ENCODE results near the gene CDCA4. TPM values are rescaled to one million over a fixed set of nuclear protein-coding genes. Genes with fewer than 3 reads are reported as not detected.

Gene CDCA4
- total and polyA plus RNA-seq, 10 of the 15 experiments (the other 5 are each of a cell fraction or from before 2014, with no cell fraction given) = 10.4 to 64.0 (median 52.1) TPM

- TF ChIP-seq SUPT20H (IDR thresholded peaks at IDR 0.05; ENCODE audit: borderline replicate concordance, control insufficient read depth, low read depth, low read length) (no peak), ZBTB33 (IDR thresholded peaks at IDR 0.05) (no peak), ZNF24 (IDR thresholded peaks at IDR 0.05) (no peak), MYB (IDR thresholded peaks at IDR 0.05; ENCODE audit: borderline replicate concordance, low read depth, low read length) (no peak), EZH2 (IDR thresholded peaks at IDR 0.05; ENCODE audit: borderline replicate concordance, control insufficient read depth, low read depth, low read length) (no peak), ATF7 (IDR thresholded peaks at IDR 0.05; ENCODE audit: low read depth) (no peak), ASH2L (IDR thresholded peaks at IDR 0.05; ENCODE audit: borderline replicate concordance, low read depth) (no peak), SPI1 (IDR thresholded peaks at IDR 0.05; ENCODE audit: borderline replicate concordance, insufficient read depth, low read depth, low read length) (no peak), IKZF1 (conservative IDR thresholded peaks at IDR 0.05) (peak; percentile 68), REST (IDR thresholded peaks at IDR 0.05; ENCODE audit: low read depth, low read length) (no peak), TCF7 (IDR thresholded peaks at IDR 0.05; ENCODE audit: borderline replicate concordance) (no peak), CHD2 (IDR thresholded peaks at IDR 0.05; ENCODE audit: borderline replicate concordance, low read depth, low read length) (no peak), SRF (IDR thresholded peaks at IDR 0.05; ENCODE audit: low read depth in 2 of 2, low read length in 2 of 2) (peak in 1 of 2 experiments; percentile 55; a peak in 1 of 4 replicates), SUZ12 (IDR thresholded peaks at IDR 0.05; ENCODE audit: unreplicated experiment) (no peak), NR2F1 (conservative IDR thresholded peaks at IDR 0.05) (peak; percentile 57), KLF5 (IDR thresholded peaks at IDR 0.05; ENCODE audit: partially characterized antibody) (no peak), DPF2 (IDR thresholded peaks at IDR 0.05) (peak; percentile 82), CHD4 (IDR thresholded peaks at IDR 0.05) (no peak)
- TF ChIP-seq, protein P1, sequence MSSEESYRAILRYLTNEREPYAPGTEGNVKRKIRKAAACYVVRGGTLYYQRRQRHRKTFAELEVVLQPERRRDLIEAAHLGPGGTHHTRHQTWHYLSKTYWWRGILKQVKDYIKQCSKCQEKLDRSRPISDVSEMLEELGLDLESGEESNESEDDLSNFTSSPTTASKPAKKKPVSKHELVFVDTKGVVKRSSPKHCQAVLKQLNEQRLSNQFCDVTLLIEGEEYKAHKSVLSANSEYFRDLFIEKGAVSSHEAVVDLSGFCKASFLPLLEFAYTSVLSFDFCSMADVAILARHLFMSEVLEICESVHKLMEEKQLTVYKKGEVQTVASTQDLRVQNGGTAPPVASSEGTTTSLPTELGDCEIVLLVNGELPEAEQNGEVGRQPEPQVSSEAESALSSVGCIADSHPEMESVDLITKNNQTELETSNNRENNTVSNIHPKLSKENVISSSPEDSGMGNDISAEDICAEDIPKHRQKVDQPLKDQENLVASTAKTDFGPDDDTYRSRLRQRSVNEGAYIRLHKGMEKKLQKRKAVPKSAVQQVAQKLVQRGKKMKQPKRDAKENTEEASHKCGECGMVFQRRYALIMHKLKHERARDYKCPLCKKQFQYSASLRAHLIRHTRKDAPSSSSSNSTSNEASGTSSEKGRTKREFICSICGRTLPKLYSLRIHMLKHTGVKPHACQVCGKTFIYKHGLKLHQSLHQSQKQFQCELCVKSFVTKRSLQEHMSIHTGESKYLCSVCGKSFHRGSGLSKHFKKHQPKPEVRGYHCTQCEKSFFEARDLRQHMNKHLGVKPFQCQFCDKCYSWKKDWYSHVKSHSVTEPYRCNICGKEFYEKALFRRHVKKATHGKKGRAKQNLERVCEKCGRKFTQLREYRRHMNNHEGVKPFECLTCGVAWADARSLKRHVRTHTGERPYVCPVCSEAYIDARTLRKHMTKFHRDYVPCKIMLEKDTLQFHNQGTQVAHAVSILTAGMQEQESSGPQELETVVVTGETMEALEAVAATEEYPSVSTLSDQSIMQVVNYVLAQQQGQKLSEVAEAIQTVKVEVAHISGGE (CRISPR knock-in tag; IDR thresholded peaks at IDR 0.05) = no peak
- TF ChIP-seq, protein P2, sequence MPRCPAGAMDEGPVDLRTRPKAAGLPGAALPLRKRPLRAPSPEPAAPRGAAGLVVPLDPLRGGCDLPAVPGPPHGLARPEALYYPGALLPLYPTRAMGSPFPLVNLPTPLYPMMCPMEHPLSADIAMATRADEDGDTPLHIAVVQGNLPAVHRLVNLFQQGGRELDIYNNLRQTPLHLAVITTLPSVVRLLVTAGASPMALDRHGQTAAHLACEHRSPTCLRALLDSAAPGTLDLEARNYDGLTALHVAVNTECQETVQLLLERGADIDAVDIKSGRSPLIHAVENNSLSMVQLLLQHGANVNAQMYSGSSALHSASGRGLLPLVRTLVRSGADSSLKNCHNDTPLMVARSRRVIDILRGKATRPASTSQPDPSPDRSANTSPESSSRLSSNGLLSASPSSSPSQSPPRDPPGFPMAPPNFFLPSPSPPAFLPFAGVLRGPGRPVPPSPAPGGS (IDR thresholded peaks at IDR 0.05; ENCODE audit: borderline replicate concordance, insufficient read depth, low read depth, low read length, poor library complexity, severe bottlenecking) = peak; percentile 93
Observed at GRCh38 chr14:105045710-105046326, 24.9 kb upstream of the CDCA4 start (continued).

Data from GM12878 (cell line).